HG02884 (cell line): Measurements from ENCODE around the gene AP2B1.

Experiments
- ATAC-seq: cut with Tn5 transposase; IDR thresholded peaks from one replicate; pipeline ENCODE4 v1.9.1; 2021; ENCODE audit warnings: mild to moderate bottlenecking, moderate library complexity; ENCODE audit not compliant: unreplicated experiment

The AP2B1 gene

GRCh38 chr17:35765756-35766488 lies 178.8 kb downstream of the AP2B1 start:
- ATAC-seq: no peak

GRCh38 chr17:35766489-35766877 lies 179.4 kb downstream of the AP2B1 start:
- ATAC-seq: no peak

GRCh38 chr17:35766903-35767510 lies 179.9 kb downstream of the AP2B1 start:
- ATAC-seq: no peak

- ATAC-seq: no peak
Measured at GRCh38 chr17:35768797-35769196, 181.7 kb downstream of the AP2B1 start.

GRCh38 chr17:35769895-35770486 lies 182.9 kb downstream of the AP2B1 start:
- no peak for ATAC-seq

- ATAC-seq: no peak
Measured at GRCh38 chr17:35773129-35773528, 186.0 kb downstream of the AP2B1 start.

GRCh38 chr17:35773679-35774425 lies 186.7 kb downstream of the AP2B1 start:
- no peak for ATAC-seq

- ATAC-seq: no peak
Measured at GRCh38 chr17:35774499-35774898, 187.4 kb downstream of the AP2B1 start.

GRCh38 chr17:35775039-35775438 lies 187.9 kb downstream of the AP2B1 start:
- ATAC-seq: no peak

GRCh38 chr17:35775583-35775982 lies 188.5 kb downstream of the AP2B1 start:
- no peak for ATAC-seq
